ENCODE measurements around the gene TSPAN14. TPM values are rescaled to one million over a fixed set of nuclear protein-coding genes. Genes with fewer than 3 reads are reported as not detected.

TSPAN14 gene
- total RNA-seq, 1 donor from 2014 or later, result 18.9 TPM

- no peak for TF ChIP-seq CTCF (IDR thresholded peaks at IDR 0.05)
- Mint-ChIP-seq H3K36me3 (ENCODE audit: low read depth) (no peaks in the 10 kb centered on the region), H3K9me3 (no peaks in the 10 kb centered on the region), H3K4me3 (no peak overlapping the region), H3K4me1 (no peaks in the 10 kb centered on the region), H3K27ac (no peak overlapping the region), H3K27me3 (no peaks in the 10 kb centered on the region)
- ATAC-seq (ENCODE audit: low read depth) (no peak), DNase-seq (no peak)
- CTCF ChIA-PET, result interaction anchor here (1.4 kb wide), 1 partner anchor 68 kb away, joined by 5 read pairs; no protein-coding TSS in a partner anchor
- intact Hi-C loops (cut with micrococcal nuclease), result no loop called here
- POLR2A ChIA-PET, result no interaction called here
Measured at GRCh38 chr10:80437227-80437626, 16.9 kb upstream of the TSPAN14 start.

GRCh38 chr10:80441831-80442230 lies 12.3 kb upstream of the TSPAN14 start:
- intact Hi-C loops (cut with micrococcal nuclease), result loop anchor here (10.0 kb wide), 1 partner anchor 253 kb away; no protein-coding TSS in a partner anchor
- no peak overlapping the region for H3K4me3 Mint-ChIP-seq
- POLR2A ChIA-PET, result no interaction called here

GRCh38 chr10:80442879-80443278 lies 11.2 kb upstream of the TSPAN14 start:
- intact Hi-C loops (cut with micrococcal nuclease), result loop anchor here (10.0 kb wide), 1 partner anchor 252 kb away; no protein-coding TSS in a partner anchor
- Mint-ChIP-seq H3K4me1 (peaks cover 3% of the 10 kb centered on the region), H3K9me3 (no peaks in the 10 kb centered on the region), H3K27ac (no peak overlapping the region), H3K4me3 (no peak overlapping the region), H3K36me3 (ENCODE audit: low read depth) (no peaks in the 10 kb centered on the region), H3K27me3 (no peaks in the 10 kb centered on the region)
- CTCF ChIA-PET, result interaction anchor here (5.1 kb wide), 1 partner anchor 62 kb away, joined by 160 read pairs; no protein-coding TSS in a partner anchor
- POLR2A ChIA-PET, result no interaction called here
- no peak for DNase-seq
- ATAC-seq (ENCODE audit: low read depth), result no peak
- no peak for TF ChIP-seq CTCF (IDR thresholded peaks at IDR 0.05)

More at GRCh38 chr10:80441831-80442230, 12.3 kb upstream of the TSPAN14 start:
- Mint-ChIP-seq H3K4me1 (peaks cover 3% of the 10 kb centered on the region), H3K27ac (no peak overlapping the region), H3K36me3 (ENCODE audit: low read depth) (no peaks in the 10 kb centered on the region), H3K27me3 (no peaks in the 10 kb centered on the region), H3K9me3 (no peaks in the 10 kb centered on the region)
- TF ChIP-seq CTCF (IDR thresholded peaks at IDR 0.05), result no peak
- no peak for ATAC-seq (ENCODE audit: low read depth)
- no peak for DNase-seq
- CTCF ChIA-PET, result interaction anchor here (5.1 kb wide), 1 partner anchor 63 kb away, joined by 160 read pairs; no protein-coding TSS in a partner anchor

GRCh38 chr10:80443531-80443974 lies 10.6 kb upstream of the TSPAN14 start:
- intact Hi-C loops (cut with micrococcal nuclease), result loop anchor here (10.0 kb wide), 1 partner anchor 251 kb away; no protein-coding TSS in a partner anchor
- H3K4me3 Mint-ChIP-seq, result no peak overlapping the region
- ATAC-seq (ENCODE audit: low read depth) (no peak), DNase-seq (no peak)
- no peaks in the 10 kb centered on the region for H3K9me3 Mint-ChIP-seq
- no peak overlapping the region for H3K27ac Mint-ChIP-seq
- ChIA-PET CTCF (interaction anchor here (1.3 to 5.1 kb wide), 9 partner anchors 12 to 153 kb away, joined by 3 to 160 read pairs (median 8); no protein-coding TSS in a partner anchor), POLR2A (interaction anchor here (2.0 kb wide), 1 partner anchor 62 kb away, joined by 21 read pairs; no protein-coding TSS in a partner anchor)
- no peaks in the 10 kb centered on the region for H3K27me3 Mint-ChIP-seq
- no peak for TF ChIP-seq CTCF (IDR thresholded peaks at IDR 0.05)
- H3K4me1 Mint-ChIP-seq, result peaks cover 3% of the 10 kb centered on the region
- no peaks in the 10 kb centered on the region for H3K36me3 Mint-ChIP-seq (ENCODE audit: low read depth)

GRCh38 chr10:80444124-80444523 lies 10.0 kb upstream of the TSPAN14 start:
- H3K27ac Mint-ChIP-seq, result peak overlapping the region; percentile 24
- H3K4me3 Mint-ChIP-seq, result no peak overlapping the region
- H3K4me1 Mint-ChIP-seq, result peaks cover 4% of the 10 kb centered on the region
- no peaks in the 10 kb centered on the region for H3K36me3 Mint-ChIP-seq (ENCODE audit: low read depth)
- CTCF ChIA-PET, result interaction anchor here (1.0 to 5.1 kb wide), 16 partner anchors 11 to 480 kb away, joined by 3 to 160 read pairs (median 6); no protein-coding TSS in a partner anchor
- TF ChIP-seq CTCF (IDR thresholded peaks at IDR 0.05), result no peak
- intact Hi-C loops (cut with micrococcal nuclease), result loop anchor here (1.0 to 10.0 kb wide), 4 partner anchors 56 to 251 kb away; no protein-coding TSS in a partner anchor
- no peaks in the 10 kb centered on the region for H3K27me3 Mint-ChIP-seq
- DNase-seq (no peak), ATAC-seq (ENCODE audit: low read depth) (no peak)
- POLR2A ChIA-PET, result interaction anchor here (2.0 kb wide), 1 partner anchor 61 kb away, joined by 21 read pairs; no protein-coding TSS in a partner anchor
- H3K9me3 Mint-ChIP-seq, result no peaks in the 10 kb centered on the region
